ENCODE measurements around the gene TRPC3. TPM values are rescaled to one million over a fixed set of nuclear protein-coding genes. Genes with fewer than 3 reads are reported as not detected.

TRPC3 gene
- total and polyA plus RNA-seq, 2 experiments from 2014 or later, result 0.22 TPM; not detected in 1

- H4K20me1 ChIP-seq (ENCODE audit: insufficient read depth), result no peaks in the 10 kb centered on the region
- H2AFZ ChIP-seq, result no peak overlapping the region
- H3K4me1 ChIP-seq (ENCODE audit: insufficient read depth), result no peaks in the 10 kb centered on the region
- in situ Hi-C loops (cut with MboI), result no loop called here
- no peaks in the 10 kb centered on the region for H3K79me2 ChIP-seq (ENCODE audit: insufficient read depth)
- H3K9me3 ChIP-seq (ENCODE audit: low read depth), result no peaks in the 10 kb centered on the region
- H3K4me2 ChIP-seq (ENCODE audit: unreplicated experiment), result no peak overlapping the region
- no peak overlapping the region for H3K4me3 ChIP-seq
- TF ChIP-seq EZH2 (IDR thresholded peaks at IDR 0.05; ENCODE audit: insufficient read depth, poor library complexity, severe bottlenecking), result no peak
- no peaks in the 10 kb centered on the region for H3K9me2 ChIP-seq (ENCODE audit: insufficient read depth)
- no peak overlapping the region for H3K27ac ChIP-seq
- DNase-seq, result no peak
- H3F3A ChIP-seq (ENCODE audit: insufficient read depth), result no peaks in the 10 kb centered on the region
- H3K36me3 ChIP-seq (ENCODE audit: low read depth), result peaks cover 57% of the 10 kb centered on the region
- H3K27me3 ChIP-seq (replicated peaks; ENCODE audit: insufficient read depth), result no peaks in the 10 kb centered on the region
- H3K9ac ChIP-seq, result no peak overlapping the region
Measured at GRCh38 chr4:121838136-121838535, 113.7 kb downstream of the TRPC3 start.

- WGBS, 2 experiments (ENCODE audit: low coverage in 1 of 2, low lambda C conversion rate in 2 of 2, missing lambda C conversion rate in 2 of 2), result 87 to 93% methylated on average over 5 of the region's 5 CpGs
- Histone ChIP-seq H3K27ac (no peak overlapping the region), H3K4me1 (ENCODE audit: insufficient read depth) (peaks cover 13% of the 10 kb centered on the region), H3K9me3 (ENCODE audit: low read depth) (no peaks in the 10 kb centered on the region), H3K4me3 (no peak overlapping the region), H4K20me1 (ENCODE audit: insufficient read depth) (no peaks in the 10 kb centered on the region), H3F3A (ENCODE audit: insufficient read depth) (no peaks in the 10 kb centered on the region; the same call in 1 of the 2 replicates), H3K36me3 (ENCODE audit: low read depth) (peaks cover 41% of the 10 kb centered on the region), H2AFZ (no peak overlapping the region), H3K9me2 (ENCODE audit: insufficient read depth) (no peaks in the 10 kb centered on the region), H3K4me2 (ENCODE audit: unreplicated experiment) (no peak overlapping the region), H3K27me3 (replicated peaks; ENCODE audit: insufficient read depth) (no peaks in the 10 kb centered on the region), H3K79me2 (ENCODE audit: insufficient read depth) (no peaks in the 10 kb centered on the region), H3K9ac (no peak overlapping the region)
- DNase-seq, result peak; percentile 11
- in situ Hi-C loops (cut with MboI), result no loop called here
- TF ChIP-seq EZH2phosphoT487 (IDR thresholded peaks at IDR 0.05; ENCODE audit: insufficient read depth, low read depth) (no peak), EZH2 (IDR thresholded peaks at IDR 0.05; ENCODE audit: insufficient read depth, poor library complexity, severe bottlenecking) (no peak)
Measured at GRCh38 chr4:121829511-121829910, 122.3 kb downstream of the TRPC3 start.

Other genes starting within 250 kb of the TRPC3 start
- 3.4 and 3.5 TPM in 2 replicates for gene SMIM43, start 186.9 kb downstream of the TRPC3 start, total RNA-seq (2014; rRNA removed; shearing (Covaris generic))
- 1.4 TPM in 2 replicates for gene SMIM43, start 186.9 kb downstream of the TRPC3 start, polyA plus RNA-seq (2016; fragmentation: Nextera tagmentation; extraction: Ambion mirVana)
- gene EXOSC9, start 150.7 kb downstream of the TRPC3 start, total RNA-seq (2014; rRNA removed; shearing (Covaris generic)), result 44.1 and 48.4 TPM in 2 replicates
- gene EXOSC9, start 150.7 kb downstream of the TRPC3 start, polyA plus RNA-seq (2016; fragmentation: Nextera tagmentation; extraction: Ambion mirVana), result 37.9 and 41.9 TPM in 2 replicates
- 45.3 and 47.7 TPM in 2 replicates for gene CCNA2, start 128.2 kb downstream of the TRPC3 start, total RNA-seq (2014; rRNA removed; shearing (Covaris generic))
- 33.1 and 33.7 TPM in 2 replicates for gene CCNA2, start 128.2 kb downstream of the TRPC3 start, polyA plus RNA-seq (2016; fragmentation: Nextera tagmentation; extraction: Ambion mirVana)
- gene BBS7, start 81.6 kb downstream of the TRPC3 start, total RNA-seq (2014; rRNA removed; shearing (Covaris generic)), result 24.5 and 25.3 TPM in 2 replicates
- gene BBS7, start 81.6 kb downstream of the TRPC3 start, polyA plus RNA-seq (2016; fragmentation: Nextera tagmentation; extraction: Ambion mirVana), result 27.7 and 28.7 TPM in 2 replicates
- 41.7 and 62.7 TPM in 2 replicates for gene BLTP1, start 200.3 kb upstream of the TRPC3 start, total RNA-seq (2014; rRNA removed; shearing (Covaris generic))
- 8.3 and 9.8 TPM in 2 replicates for gene BLTP1, start 200.3 kb upstream of the TRPC3 start, polyA plus RNA-seq (2016; fragmentation: Nextera tagmentation; extraction: Ambion mirVana)

All from GM23248 (cell line).